ENCODE results near the gene VSTM2L.

Gene VSTM2L

GRCh38 chr20:37976887-37977286, 74.0 kb downstream of the VSTM2L start:
- TF ChIP-seq BACH2 (CRISPR knock-in tag; IDR thresholded peaks at IDR 0.05; ENCODE audit: borderline replicate concordance) (no peak), CREB5 (CRISPR knock-in tag; IDR thresholded peaks at IDR 0.05; ENCODE audit: low read depth) (no peak), POU6F1 (CRISPR knock-in tag; IDR thresholded peaks at IDR 0.05; ENCODE audit: borderline replicate concordance, low read depth) (no peak), SNAI2 (CRISPR knock-in tag; IDR thresholded peaks at IDR 0.05) (no peak)
- ATAC-seq, result no peak

- no peak for TF ChIP-seq CSDC2 (CRISPR knock-in tag; IDR thresholded peaks at IDR 0.05)
- TF ChIP-seq ZNF8 (CRISPR knock-in tag; IDR thresholded peaks at IDR 0.05), result no peak
- no peak for TF ChIP-seq BACH2 (CRISPR knock-in tag; IDR thresholded peaks at IDR 0.05; ENCODE audit: borderline replicate concordance)
- TF ChIP-seq OSR1 (CRISPR knock-in tag; IDR thresholded peaks at IDR 0.05), result no peak
- TF ChIP-seq GLIS3 (CRISPR knock-in tag; IDR thresholded peaks at IDR 0.05), result no peak
- TF ChIP-seq TCF4 (CRISPR knock-in tag; IDR thresholded peaks at IDR 0.05; ENCODE audit: borderline replicate concordance), result no peak
- no peak for TF ChIP-seq ZFP3 (CRISPR knock-in tag; IDR thresholded peaks at IDR 0.05)
- TF ChIP-seq ZNF70 (CRISPR knock-in tag; IDR thresholded peaks at IDR 0.05), result no peak
- no peak for TF ChIP-seq PATZ1 (CRISPR knock-in tag; IDR thresholded peaks at IDR 0.05; ENCODE audit: borderline replicate concordance)
- TF ChIP-seq CSRNP3 (CRISPR knock-in tag; IDR thresholded peaks at IDR 0.05), result no peak
- no peak for TF ChIP-seq ARNTL (CRISPR knock-in tag; IDR thresholded peaks at IDR 0.05; ENCODE audit: borderline replicate concordance, low read depth)
- TF ChIP-seq PPARA (CRISPR knock-in tag; IDR thresholded peaks at IDR 0.05; ENCODE audit: borderline replicate concordance), result no peak
- TF ChIP-seq RARB (CRISPR knock-in tag; IDR thresholded peaks at IDR 0.05), result no peak
- no peak for TF ChIP-seq TSHZ2 (CRISPR knock-in tag; IDR thresholded peaks at IDR 0.05)
- TF ChIP-seq TOX (CRISPR knock-in tag; IDR thresholded peaks at IDR 0.05; ENCODE audit: borderline replicate concordance), result no peak
- TF ChIP-seq SNAI2 (CRISPR knock-in tag; IDR thresholded peaks at IDR 0.05), result no peak
- no peak for ATAC-seq
Observed at GRCh38 chr20:37977338-37977737, 74.4 kb downstream of the VSTM2L start.

GRCh38 chr20:37977786-37978185, 74.9 kb downstream of the VSTM2L start:
- TF ChIP-seq POU6F1 (CRISPR knock-in tag; IDR thresholded peaks at IDR 0.05; ENCODE audit: borderline replicate concordance, low read depth), result no peak
- no peak for TF ChIP-seq ESRRG (CRISPR knock-in tag; IDR thresholded peaks at IDR 0.05)
- no peak for TF ChIP-seq ISL1 (CRISPR knock-in tag; IDR thresholded peaks at IDR 0.05)
- no peak for TF ChIP-seq ZFP3 (CRISPR knock-in tag; IDR thresholded peaks at IDR 0.05)
- no peak for TF ChIP-seq TSHZ2 (CRISPR knock-in tag; IDR thresholded peaks at IDR 0.05)
- no peak for TF ChIP-seq RARB (CRISPR knock-in tag; IDR thresholded peaks at IDR 0.05)
- no peak for TF ChIP-seq TOX (CRISPR knock-in tag; IDR thresholded peaks at IDR 0.05; ENCODE audit: borderline replicate concordance)
- no peak for TF ChIP-seq PATZ1 (CRISPR knock-in tag; IDR thresholded peaks at IDR 0.05; ENCODE audit: borderline replicate concordance)
- TF ChIP-seq TCF4 (CRISPR knock-in tag; IDR thresholded peaks at IDR 0.05; ENCODE audit: borderline replicate concordance), result no peak
- TF ChIP-seq SNAI2 (CRISPR knock-in tag; IDR thresholded peaks at IDR 0.05), result no peak
- no peak for TF ChIP-seq ZFP30 (CRISPR knock-in tag; IDR thresholded peaks at IDR 0.05)
- no peak for TF ChIP-seq ZNF8 (CRISPR knock-in tag; IDR thresholded peaks at IDR 0.05)
- no peak for TF ChIP-seq GLIS3 (CRISPR knock-in tag; IDR thresholded peaks at IDR 0.05)
- no peak for ATAC-seq
